Colonic mucosa (tissue), 4 donors: ENCODE measurements around the gene HAO1. TPM values are rescaled to one million over a fixed set of nuclear protein-coding genes. Genes with fewer than 3 reads are reported as not detected.
"Not testable (repeated sequence)": the region's sequence is repeated elsewhere in the genome, so short reads cannot be mapped to it uniquely, and the experiment has no call there.

Experiments
- DNase-seq: peaks from one replicate; pipeline ENCODE4 v3.0.0-alpha.2; 2020
- H3K27ac ChIP-seq: fragments of 200-600 bp; one replicate; pipeline ENCODE4 v1.8.0; 2021
- H3K27me3 ChIP-seq: fragments of 200-600 bp; one replicate; pipeline ENCODE4 v1.8.0; 2021
- H3K36me3 ChIP-seq: fragments of 200-600 bp; one replicate; pipeline ENCODE4 v1.8.0; 2021
- H3K4me1 ChIP-seq: fragments of 200-600 bp; one replicate; pipeline ENCODE4 v1.8.0; 2021; ENCODE audit warnings: mild to moderate bottlenecking
- H3K4me3 ChIP-seq: fragments of 200-600 bp; one replicate; pipeline ENCODE4 v1.8.0; 2021
- H3K9ac ChIP-seq, 2 donors: one replicate each; pipeline ENCODE4 v1.7.0; 2013; ENCODE audit warnings: control low read depth in 2 of 2, low read depth in 2 of 2, low read length in 2 of 2
- H3K9me3 ChIP-seq: fragments of 200-600 bp; one replicate; pipeline ENCODE4 v1.8.0; 2021
- CTCF ChIP-seq: fragments of 200-600 bp; IDR thresholded peaks from one replicate; pipeline ENCODE4 v1.8.0; 2022; ENCODE audit warnings: antibody characterized with exemption, mild to moderate bottlenecking
- intact Hi-C: fragments of 100-400 bp; cut with DNase I; formaldehyde crosslinking; loops from one replicate; pipeline ENCODE4 v1.14.1; 2022
- total RNA-seq, 2 donors: library from RNA; stranded (reverse); fragmentation: NEBNext Ultra II Directional in 1 of 2; extraction: Animal tissue kit (Norgen Biotek cat#: 25700) in 1 of 2; gene quantifications; one replicate each; pipeline ENCODE4 v1.2.1, GENCODE V29; 2021
- donor health status: healthy.
- donor health status: DM: no; HTN: no; CAD: no.
- donor health status: DM: no; HTN: no; CAD: no.

Gene HAO1
- total RNA-seq, 2 donors from 2014 or later = not detected

- Histone ChIP-seq H3K27ac (no peak overlapping the region), H3K9me3 (no peaks in the 10 kb centered on the region)
Measured at GRCh38 chr20:7841291-7841970, 98.8 kb downstream of the HAO1 start.

GRCh38 chr20:7836076-7836475 lies 104.2 kb downstream of the HAO1 start:
- Histone ChIP-seq H3K36me3 (no peaks in the 10 kb centered on the region), H3K9me3 (no peaks in the 10 kb centered on the region), H3K4me3 (no peak overlapping the region), H3K9ac (no peak overlapping the region), H3K27ac (no peak overlapping the region), H3K4me1 (no peaks in the 10 kb centered on the region), H3K27me3 (no peaks in the 10 kb centered on the region)
- intact Hi-C loops = no loop called here
- no peak for TF ChIP-seq CTCF
- no peak for DNase-seq

More at GRCh38 chr20:7841291-7841970, 98.8 kb downstream of the HAO1 start:
- Histone ChIP-seq H3K4me3 (no peak overlapping the region), H3K4me1 (no peaks in the 10 kb centered on the region), H3K9ac (no peak overlapping the region), H3K36me3 (no peaks in the 10 kb centered on the region), H3K27me3 (no peaks in the 10 kb centered on the region)
- no peak for DNase-seq
- TF ChIP-seq CTCF = no peak
- intact Hi-C loops = no loop called here

- H3K4me3 ChIP-seq, DNase-seq, intact Hi-C loops, H3K9me3 ChIP-seq, H3K9ac ChIP-seq, H3K4me1 ChIP-seq, H3K27me3 ChIP-seq, H3K27ac ChIP-seq, H3K36me3 ChIP-seq: not testable (repeated sequence)
Measured at GRCh38 chr20:7834441-7834840, 105.8 kb downstream of the HAO1 start.

Other genes with a start within 250 kb of the HAO1 start
- 10 to 100 TPM; 26.5 to 28.0 TPM for gene TMX4, start 79.3 kb upstream of the HAO1 start, total RNA-seq
- gene PLCB1, start 191.8 kb upstream of the HAO1 start, total RNA-seq = 1 to 10 TPM; 8.3 to 9.6 TPM